GM18867 (cell line): Measurements from ENCODE around the gene IFRD1.

Experiments
- ATAC-seq: cut with Tn5 transposase; IDR thresholded peaks from one replicate; pipeline ENCODE4 v1.9.1; 2021; ENCODE audit warnings: mild to moderate bottlenecking, moderate library complexity; ENCODE audit not compliant: unreplicated experiment

The IFRD1 gene

DNA sequence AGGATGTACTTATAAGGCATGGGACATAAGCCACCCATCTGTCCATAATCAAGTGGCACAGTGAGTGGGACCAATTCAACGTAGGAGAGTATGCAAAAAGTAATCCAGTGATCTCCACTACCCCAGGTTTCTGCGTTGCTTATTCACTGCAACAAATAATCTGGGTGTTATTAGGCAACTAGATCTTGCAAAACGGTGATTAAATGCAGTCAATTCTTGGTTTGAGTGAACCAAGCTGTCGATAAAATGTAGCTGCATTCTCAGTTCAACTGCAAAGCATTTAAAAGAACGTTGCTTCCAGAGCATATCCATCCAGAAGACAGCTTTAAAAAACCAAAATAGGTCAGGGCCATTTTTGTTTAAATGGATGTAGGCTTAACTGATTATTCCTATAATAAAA is 35.5 kb downstream of the IFRD1 start:
- no peak for ATAC-seq

DNA sequence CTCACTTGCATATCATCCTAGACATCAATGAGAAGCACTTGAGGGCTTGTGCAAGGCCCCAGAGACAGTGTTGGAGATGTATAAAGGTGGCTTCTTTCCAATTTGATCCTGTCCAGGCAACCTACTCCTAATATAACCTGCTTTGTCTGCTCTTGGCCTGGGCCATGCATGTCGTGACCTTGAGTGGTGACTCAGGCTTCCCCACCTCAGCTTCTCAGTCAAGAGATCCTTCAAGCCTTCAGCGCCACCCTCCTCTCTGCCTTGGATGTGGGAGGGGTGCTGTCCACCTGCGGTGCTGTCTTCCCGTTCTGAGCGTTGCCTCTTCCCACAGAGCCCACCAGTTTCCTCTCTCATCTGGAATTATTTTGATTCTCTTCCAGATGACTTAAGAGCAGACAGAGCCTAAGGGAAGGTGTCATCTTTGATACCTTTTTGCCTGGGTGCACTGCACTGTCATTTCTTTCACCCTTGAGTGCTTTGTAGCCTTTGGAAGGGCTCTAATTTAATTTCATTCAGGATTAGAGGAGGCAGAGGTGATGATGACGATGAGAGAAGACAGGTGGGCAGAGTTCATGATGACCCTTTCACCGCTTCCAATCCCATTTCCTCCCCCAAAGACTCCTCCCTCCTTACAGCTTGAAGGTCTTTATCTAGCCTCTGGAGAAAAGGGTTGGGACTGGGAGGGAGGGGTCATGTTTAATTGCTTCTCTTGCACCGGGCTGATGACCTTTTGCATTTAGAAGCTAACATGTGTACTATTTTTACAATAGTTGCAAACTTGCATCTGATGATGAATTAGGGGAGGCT is 37.4 kb downstream of the IFRD1 start:
- ATAC-seq: no peak

DNA sequence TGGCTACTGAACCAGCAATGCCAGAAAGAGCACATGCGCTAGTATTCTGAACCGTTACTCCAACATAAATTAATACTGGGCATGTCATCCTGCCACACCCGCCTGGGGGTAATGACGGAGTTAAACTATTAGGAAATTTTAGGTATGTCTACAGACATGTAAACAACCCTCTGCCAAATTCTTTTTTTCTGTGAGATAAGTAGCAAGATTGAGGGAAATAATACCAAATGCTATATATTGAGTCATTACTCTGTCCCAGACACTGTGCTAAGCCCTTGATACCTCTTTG is 37.9 kb downstream of the IFRD1 start:
- no peak for ATAC-seq

DNA sequence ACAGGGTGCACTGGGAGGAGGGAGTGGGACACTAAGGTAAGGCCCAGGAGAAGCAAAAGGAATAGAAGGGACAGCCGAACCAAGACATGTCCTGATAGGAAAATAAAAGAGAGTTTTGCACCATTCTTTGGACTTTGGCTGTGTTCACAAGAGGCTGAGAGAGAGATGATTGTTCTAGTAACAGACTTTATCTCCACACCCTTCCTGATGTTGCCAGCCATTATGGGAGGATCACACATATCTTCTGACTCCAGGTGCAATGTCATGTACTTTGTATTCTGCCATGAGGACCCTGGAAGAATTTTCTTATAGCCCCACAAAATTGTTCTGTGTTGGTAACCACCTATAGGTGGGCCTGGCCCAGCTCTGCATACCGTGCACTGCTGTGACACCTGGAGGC is 41.9 kb downstream of the IFRD1 start:
- ATAC-seq: no peak

DNA sequence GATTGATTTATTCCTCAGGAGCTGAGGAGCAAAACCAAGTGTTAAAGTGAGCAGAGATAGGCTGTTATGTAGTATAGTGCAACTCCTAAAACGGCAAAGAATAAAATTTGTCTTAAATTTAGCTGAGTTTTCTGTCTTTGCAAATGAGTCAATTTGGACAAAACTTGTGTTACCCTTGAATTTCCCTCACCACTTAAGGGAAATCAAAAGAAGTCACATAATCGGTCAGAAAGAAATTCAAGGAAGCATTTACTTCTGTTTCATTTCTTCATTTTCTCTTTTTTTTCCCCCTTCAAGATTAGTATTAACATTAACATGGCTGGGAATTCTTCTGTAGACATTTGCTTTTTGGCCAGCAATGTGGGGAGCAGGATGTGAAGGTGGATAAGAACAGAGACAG is 44.4 kb downstream of the IFRD1 start:
- no peak for ATAC-seq

DNA sequence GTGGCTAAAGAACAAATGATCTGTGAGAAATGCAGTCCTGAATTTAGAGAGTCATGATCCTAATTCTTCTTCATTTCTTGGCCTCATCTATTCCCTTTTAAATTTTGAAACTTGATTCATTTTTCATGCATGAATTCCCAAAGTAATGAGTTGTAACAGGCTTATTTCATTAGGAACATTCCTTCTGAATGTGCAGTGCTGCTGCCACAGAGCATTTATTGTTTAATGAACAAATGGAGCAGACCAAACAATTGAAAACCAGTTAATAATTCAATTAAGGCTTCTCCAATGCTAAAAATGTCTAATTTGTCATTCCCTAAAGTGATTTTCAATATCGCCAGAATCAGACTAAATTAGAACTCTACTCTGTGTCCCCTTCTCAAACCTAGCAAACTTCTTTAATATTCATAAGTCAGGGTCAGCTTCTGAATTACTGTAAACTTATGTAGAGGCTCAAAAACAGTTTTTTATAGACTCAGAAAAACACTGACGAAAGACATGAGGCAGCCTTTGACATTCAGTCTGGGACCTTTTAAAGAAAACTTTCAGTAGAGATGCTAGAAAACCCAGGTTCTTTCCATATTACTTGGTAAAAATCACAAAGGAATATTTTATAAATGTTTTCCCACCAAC is 45.0 kb downstream of the IFRD1 start:
- no peak for ATAC-seq

DNA sequence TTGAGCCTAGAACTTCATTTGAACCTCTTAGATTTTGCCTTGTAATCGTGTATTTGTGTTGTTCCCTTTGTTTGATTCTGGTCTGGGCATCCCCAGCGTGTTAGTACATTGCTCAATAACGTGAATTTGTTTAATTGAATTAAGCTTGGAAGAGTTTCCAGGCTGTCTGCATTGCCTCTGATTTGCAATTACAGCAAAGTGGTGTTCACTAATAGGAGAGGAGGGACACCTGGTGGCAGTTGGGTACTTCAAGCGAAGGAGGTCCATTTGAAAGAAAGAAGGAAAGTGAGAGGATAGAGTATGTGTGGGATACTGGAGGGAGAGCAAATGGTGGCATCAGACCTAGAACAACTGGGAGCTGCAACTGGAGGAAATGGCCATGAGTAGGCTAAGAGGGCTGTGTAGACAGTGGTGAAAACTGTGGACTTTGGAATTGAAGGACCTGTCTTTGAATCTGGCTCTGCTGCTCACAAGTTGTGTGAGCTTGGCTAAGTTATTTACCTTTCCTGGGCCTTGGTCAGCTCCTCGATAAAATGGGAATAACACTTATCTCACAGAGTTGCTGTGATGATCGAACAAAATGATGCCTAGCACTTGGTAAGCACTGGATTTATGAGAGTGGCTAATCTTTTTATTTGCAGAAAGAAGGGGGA is 45.7 kb downstream of the IFRD1 start:
- peak; percentile 67 for ATAC-seq

DNA sequence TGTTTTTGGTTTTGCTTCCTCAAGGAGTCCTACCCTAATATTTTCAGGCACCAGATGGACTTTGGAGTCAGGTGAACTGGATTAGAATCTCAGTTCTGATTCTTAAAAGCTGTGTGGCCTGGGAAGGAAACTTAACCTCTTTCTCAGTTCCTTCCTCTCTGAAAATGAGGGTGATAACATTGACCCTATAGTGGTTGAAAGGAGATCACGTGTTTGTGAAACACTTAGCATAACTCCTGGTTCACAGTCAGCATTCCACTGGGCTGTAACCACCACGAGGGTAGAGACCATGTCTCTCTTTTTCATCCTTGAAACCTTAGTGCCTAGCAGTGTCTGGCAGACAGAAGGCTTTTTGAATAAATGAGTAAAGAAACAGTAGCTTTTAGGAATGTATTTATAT is 47.2 kb downstream of the IFRD1 start:
- peak; percentile 67 for ATAC-seq

DNA sequence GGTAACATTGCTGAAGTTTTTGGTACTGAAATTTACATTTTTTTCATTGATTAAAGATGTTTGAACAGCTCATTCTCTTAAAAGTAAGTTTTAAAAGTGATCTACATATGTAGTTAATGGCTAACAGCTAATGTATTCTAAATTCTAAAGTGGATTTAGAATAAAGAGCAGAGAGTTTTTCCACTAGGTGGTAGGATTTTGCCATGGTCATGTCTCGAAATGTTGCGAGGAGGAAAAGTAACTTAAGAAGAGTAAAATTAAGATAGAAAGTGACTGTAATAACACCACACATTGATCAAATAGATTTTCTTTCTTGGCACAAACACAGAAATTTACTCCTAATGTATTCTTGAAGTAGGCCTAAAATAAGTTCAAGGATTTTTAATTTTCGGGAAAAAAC is 50.4 kb downstream of the IFRD1 start:
- no peak for ATAC-seq

DNA sequence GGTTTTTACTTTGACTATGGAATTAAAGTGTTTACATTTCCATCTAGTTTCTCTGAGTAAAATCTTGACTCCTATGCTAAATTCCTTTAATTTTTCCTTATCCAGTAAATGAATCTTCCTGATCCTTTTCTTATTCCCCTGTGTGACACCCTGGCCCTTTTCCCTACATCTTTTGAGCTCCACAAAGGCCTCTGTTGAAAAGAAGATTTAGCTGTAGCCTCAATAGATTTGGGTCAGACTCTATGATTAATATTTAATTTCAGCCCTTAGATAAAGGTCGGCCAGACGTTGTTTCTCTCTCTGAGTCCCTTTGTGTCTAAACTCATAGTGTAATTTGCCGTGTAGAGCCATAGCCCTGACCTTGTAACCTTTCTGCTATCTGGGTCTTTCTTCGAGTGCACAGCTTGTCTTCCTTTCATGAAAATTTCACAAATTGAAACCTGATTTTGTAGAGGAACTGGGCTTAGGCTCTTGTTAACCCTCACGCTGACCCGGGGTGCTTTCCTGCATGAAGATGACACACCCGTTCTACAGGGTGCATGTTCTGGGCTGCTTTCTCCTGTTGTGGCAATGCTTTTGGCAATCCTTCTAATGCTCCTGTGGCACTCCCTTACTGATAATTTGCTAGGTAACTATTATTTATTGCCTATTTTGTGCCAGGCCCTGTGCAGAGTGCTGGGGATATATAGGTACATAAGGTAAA is 51.7 kb downstream of the IFRD1 start:
- ATAC-seq: peak; percentile 43

DNA sequence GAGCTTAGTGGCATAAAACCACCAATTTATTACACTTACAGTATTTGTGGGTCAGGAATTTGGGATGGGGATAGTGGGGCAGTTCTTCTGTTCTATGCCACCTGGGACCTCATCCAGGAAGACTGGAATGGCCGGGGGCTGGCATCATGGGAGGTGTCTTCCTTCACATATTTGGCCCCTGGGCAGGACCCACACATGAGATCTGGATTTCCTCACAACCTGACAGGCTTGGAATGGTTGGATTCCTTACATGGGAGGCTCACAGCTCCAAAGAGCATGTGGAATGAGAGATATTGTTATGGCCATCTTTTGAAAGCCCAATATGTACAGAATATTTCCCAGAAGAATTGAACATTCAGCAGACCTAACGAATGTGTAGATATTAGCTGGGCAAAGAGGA is 52.4 kb downstream of the IFRD1 start:
- no peak for ATAC-seq

DNA sequence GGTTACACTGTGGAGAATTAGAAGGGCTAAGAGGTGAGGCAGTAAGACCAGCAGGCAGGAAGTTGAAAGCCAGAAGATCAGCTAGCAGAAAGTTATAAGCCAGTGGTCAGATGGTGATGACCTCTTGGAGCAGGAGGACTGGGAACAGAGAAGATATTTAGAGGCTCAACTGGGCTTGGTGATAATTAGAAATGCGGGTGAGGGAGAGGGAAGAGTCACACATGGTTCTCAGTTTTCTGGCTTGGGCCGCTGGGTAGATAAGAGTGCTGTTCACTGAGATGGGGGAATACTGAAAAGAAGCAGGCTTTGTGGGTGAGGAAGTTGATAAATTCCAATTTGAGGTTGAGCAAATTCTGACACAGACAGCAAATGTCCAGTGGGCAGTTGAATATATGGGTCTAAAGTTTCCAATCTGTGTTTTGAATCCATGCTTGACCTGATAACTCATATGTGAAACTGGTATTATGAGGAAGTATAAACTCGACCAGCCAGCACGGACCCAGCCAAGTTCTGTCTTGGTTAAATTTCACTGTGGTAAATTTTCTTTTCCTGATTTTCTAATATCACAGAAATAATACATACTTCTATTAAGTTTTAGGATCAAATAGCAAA is 53.2 kb downstream of the IFRD1 start:
- no peak for ATAC-seq

DNA sequence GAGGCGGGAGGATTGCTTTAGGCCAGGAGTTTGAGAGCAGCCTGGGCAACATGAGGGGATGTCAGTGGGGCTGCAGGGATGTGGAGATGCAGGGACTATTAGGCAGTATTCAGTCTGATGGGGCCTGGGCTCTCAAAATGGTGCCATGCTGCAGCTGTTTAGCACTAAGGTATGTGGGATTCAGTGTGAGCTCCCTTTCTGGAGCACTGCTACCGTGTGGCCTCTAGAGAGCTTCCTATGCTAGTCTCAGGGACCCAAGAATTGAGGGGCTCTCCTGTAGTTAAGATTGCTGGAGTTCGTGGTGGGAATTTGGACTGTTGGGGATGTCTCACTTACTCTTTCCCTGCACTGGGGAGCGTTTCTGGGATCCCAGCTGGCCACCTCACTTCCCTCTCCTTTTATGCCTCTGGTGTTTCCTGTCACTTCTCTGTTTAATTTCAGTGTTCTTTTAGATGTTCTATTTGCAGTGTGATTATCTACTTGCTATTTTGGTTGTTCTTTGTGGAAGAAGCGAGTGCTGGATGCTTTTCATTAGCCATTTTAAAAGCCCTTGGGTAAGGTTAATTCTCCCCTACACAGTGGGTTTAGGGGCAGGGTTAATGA is 53.9 kb downstream of the IFRD1 start:
- ATAC-seq: no peak

DNA sequence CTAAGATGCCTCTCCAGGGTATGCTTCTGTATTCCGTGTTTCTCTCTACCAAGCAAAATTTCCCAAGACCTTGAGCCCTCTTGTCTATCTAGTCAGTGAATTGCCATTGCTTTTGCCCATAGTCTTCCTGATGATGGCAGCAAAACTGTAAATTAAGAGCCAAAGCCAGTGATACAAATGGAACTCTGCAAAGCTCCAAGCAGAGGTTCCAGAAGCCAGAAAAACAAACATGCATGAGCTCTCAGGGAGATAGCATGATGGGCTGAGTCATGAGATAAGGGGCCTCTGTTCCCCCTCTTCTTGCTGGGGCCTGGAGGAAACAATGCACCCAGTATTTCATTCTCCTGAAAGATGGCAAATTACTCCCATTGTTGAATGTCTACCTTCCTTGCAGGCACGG is 55.2 kb downstream of the IFRD1 start:
- ATAC-seq: no peak

DNA sequence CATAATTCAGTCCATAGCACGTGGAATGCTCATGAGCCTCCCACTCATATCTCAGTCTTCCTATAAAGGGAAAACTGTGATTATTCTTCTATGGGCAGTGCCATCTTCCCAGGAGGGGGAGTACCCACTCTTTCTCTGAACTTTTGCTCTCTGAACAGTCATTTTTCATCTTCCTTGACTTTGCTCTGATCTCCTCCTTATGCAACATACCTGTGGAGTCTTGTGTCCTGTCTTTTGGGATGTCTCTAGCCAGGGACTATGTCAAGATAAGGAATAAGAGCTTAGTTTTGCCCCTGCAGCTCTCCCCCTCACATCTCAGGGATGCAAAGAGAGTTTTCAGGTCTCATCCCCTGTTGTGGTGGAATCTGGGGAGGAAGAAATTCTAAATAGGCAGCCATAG is 58.1 kb downstream of the IFRD1 start:
- ATAC-seq: no peak

DNA sequence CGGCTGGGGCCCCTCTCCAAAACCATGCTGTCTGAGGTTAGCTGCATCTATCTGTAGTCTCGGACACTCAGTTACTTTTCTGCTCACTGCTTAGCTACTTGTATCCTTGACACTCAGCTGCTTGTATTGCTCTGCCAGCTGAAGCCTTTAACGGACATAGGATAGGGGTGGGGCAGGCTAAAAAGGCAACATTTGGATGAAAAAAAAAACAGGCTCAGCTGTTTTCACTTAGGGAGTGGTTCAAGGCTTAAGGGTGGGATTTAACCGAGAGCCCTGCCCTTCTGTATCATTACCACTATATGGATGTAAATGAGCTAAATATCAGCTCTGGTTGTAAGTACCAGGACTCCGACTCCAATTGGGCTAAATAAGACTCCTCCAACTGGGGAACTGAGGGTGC is 59.1 kb downstream of the IFRD1 start:
- no peak for ATAC-seq

DNA sequence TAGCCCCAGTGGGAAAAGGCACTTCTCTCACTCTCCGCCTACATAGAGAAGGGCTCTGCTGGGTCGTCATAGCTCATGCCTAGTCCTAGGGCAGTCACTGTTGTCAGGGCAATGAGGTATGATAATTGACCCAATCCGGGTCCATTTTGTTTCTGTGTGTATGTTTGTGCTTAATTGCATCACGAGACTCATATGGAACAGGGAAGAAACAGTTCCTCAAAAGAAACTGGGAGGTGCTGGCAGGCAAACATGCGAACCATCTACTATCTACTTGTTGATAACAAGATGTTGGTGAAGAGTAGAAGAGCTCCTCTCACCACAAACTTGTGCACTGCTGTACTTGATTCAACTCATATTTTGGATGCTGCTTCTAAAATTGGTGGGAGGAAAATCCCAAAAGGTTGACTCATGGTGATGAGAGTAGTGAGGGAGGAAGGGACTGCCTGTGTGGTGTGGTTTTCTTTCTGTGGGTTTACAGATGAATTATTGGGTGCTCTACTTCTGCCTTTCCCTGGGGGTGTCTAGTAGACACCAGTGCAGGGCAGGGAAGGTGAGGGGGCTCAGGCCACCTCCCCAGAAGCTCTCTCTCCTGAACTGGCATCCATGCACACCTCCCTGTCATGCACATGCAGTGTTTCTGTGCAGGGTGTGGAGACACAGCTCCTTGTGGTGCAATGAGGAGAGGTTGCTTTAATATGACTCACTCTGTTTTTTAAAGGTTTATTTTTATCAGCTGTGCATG is 59.9 kb downstream of the IFRD1 start:
- peak; percentile 39 for ATAC-seq

DNA sequence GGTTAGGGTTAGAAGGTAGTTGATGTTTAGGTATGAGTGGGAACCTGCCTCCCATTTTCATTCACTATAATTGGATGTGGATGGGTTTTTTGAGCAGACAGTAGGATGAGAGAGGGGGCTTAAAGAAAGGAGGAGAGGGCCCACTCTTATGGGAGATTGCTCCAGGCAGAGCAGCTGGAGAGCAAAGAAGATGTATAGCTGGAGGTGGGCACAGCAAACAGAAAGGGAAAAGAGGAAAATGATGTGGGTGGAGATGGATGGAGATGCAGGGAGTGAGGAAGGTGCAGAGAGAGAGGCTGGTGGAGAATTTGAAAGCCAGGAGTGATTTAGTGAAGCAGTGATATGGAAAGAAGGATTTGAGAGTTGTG is 60.5 kb downstream of the IFRD1 start:
- ATAC-seq: no peak

DNA sequence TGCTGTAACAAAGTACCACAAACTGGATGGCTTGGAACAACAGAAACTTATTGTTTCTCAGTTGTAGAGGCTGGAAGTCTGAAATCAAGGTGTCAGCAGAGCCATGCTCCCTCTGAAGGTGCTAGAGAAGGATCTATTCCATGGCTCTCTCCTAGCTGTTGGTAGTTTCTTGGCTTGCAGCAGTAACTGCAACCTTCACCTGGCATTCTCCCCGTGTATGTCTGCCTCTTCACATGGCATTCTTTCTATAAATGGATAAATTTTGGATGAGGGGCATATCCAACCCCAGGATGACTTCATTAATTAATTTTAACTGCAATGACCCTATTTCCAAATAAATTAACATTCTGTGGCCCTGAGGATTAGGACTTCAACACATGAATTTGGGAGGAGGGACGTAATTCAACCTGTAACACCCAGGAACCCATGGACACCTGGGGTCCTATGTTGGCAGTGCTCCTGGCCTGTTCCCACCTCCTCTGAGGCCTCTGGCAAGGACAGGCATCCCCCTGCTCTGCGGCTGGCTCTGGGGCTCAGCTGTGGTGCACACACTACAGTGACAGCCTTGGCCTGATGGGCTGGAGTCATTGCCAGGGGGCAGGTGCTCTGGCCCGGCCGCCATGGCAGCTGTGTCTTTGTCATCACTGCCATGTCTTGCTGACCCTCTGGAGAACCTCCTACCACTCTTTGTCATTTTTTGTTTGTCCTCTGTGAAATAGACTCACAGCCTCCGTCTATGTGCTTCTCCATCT is 61.4 kb downstream of the IFRD1 start:
- ATAC-seq: no peak
